Activated CD4-positive, alpha-beta T cell treated with anti-CD3 and anti-CD28 coated beads, Interleukin-2, amount 50 U/mL, for 16 hours (primary cell): ENCODE results near the gene FIBCD1.

Source experiments
- DNase-seq: peaks from one replicate; pipeline ENCODE4 v3.0.0-alpha.2; 2020

Gene FIBCD1

GRCh38 chr9:130892477-130893304 is 46.4 kb downstream of the FIBCD1 start:
- no peak for DNase-seq

- DNase-seq: no peak
These were observed 47.2 kb downstream of the FIBCD1 start for GRCh38 chr9:130891688-130892476.

GRCh38 chr9:130890870-130891687 is 48.0 kb downstream of the FIBCD1 start:
- no peak for DNase-seq

- no peak for DNase-seq
These were observed 48.9 kb downstream of the FIBCD1 start for GRCh38 chr9:130890124-130890523.

GRCh38 chr9:130888146-130888885 is 50.7 kb downstream of the FIBCD1 start:
- DNase-seq: no peak

GRCh38 chr9:130887494-130888144 is 51.4 kb downstream of the FIBCD1 start:
- DNase-seq: no peak

- no peak for DNase-seq
These were observed 52.1 kb downstream of the FIBCD1 start for GRCh38 chr9:130886981-130887380.

GRCh38 chr9:130885484-130886375 is 53.3 kb downstream of the FIBCD1 start:
- DNase-seq: no peak

- DNase-seq: no peak
These were observed 54.2 kb downstream of the FIBCD1 start for GRCh38 chr9:130884542-130885483.

GRCh38 chr9:130884111-130884531 is 54.9 kb downstream of the FIBCD1 start:
- DNase-seq: no peak

GRCh38 chr9:130883479-130883878 is 55.6 kb downstream of the FIBCD1 start:
- no peak for DNase-seq

GRCh38 chr9:130882696-130883225 is 56.3 kb downstream of the FIBCD1 start:
- no peak for DNase-seq

GRCh38 chr9:130881516-130881915 is 57.5 kb downstream of the FIBCD1 start:
- DNase-seq: no peak

GRCh38 chr9:130880599-130881220 is 58.3 kb downstream of the FIBCD1 start:
- no peak for DNase-seq

GRCh38 chr9:130879863-130880411 is 59.1 kb downstream of the FIBCD1 start:
- DNase-seq: no peak

GRCh38 chr9:130878295-130878694 is 60.8 kb downstream of the FIBCD1 start:
- no peak for DNase-seq

- no peak for DNase-seq
These were observed 61.7 kb downstream of the FIBCD1 start for GRCh38 chr9:130877300-130877699.

- DNase-seq: no peak
These were observed 64.3 kb downstream of the FIBCD1 start for GRCh38 chr9:130874783-130875182.

GRCh38 chr9:130873966-130874365 is 65.1 kb downstream of the FIBCD1 start:
- DNase-seq: no peak
